Loucy (cell line): ENCODE measurements around the gene MACROD2.

Experiments
- EZH2phosphoT487 ChIP-seq: fragments of 200-600 bp; IDR thresholded peaks from 2 replicates; pipeline ENCODE4 v1.6.1; 2018; ENCODE audit warnings: antibody characterized with exemption, mild to moderate bottlenecking, moderate library complexity, borderline replicate concordance
- TF ChIP-seq, protein P1 (sequence below): fragments of 200-600 bp; sonication (generic); conservative IDR thresholded peaks from 2 replicates; pipeline ENCODE4 v1.5.1; 2014; ENCODE audit warnings: mild to moderate bottlenecking, antibody characterized with exemption, low read length

DNA sequence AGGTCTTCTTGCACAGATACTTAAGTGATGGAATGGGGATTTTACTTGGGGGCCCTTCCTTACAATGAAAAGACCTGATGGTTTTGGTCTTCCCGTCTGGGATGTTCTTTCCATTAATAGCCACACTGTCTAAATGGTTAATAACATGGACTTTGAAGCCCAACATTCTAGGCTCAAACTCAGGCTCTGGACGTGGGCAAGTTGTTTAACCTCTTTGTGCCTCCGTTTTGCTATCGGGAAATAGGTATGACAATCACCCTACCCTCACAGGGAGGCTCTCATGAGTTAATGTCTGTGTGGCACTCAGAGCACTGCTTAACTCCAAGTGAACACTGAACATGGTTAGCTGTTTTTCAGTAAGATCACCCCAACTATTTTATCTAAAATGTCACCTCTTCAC is 702.8 kb downstream of the MACROD2 start:
- TF ChIP-seq, protein P1, sequence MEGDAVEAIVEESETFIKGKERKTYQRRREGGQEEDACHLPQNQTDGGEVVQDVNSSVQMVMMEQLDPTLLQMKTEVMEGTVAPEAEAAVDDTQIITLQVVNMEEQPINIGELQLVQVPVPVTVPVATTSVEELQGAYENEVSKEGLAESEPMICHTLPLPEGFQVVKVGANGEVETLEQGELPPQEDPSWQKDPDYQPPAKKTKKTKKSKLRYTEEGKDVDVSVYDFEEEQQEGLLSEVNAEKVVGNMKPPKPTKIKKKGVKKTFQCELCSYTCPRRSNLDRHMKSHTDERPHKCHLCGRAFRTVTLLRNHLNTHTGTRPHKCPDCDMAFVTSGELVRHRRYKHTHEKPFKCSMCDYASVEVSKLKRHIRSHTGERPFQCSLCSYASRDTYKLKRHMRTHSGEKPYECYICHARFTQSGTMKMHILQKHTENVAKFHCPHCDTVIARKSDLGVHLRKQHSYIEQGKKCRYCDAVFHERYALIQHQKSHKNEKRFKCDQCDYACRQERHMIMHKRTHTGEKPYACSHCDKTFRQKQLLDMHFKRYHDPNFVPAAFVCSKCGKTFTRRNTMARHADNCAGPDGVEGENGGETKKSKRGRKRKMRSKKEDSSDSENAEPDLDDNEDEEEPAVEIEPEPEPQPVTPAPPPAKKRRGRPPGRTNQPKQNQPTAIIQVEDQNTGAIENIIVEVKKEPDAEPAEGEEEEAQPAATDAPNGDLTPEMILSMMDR = no peak
- no peak for TF ChIP-seq EZH2phosphoT487
